B cell (primary cell): ENCODE data around the gene EPHB1. TPM values are rescaled to one million over a fixed set of nuclear protein-coding genes. Genes with fewer than 3 reads are reported as not detected.

Experiments
- ATAC-seq: fragments of 200-7000 bp; cut with Tn5 transposase; one replicate; pipeline ENCODE4 v1.10.0; 2021; ENCODE audit warnings: low read depth, mild to moderate bottlenecking, moderate number of reproducible peaks, moderate library complexity
- CTCF ChIA-PET: fragments of 350-600 bp; sonication (Branson Sonifier 250); formaldehyde crosslinking; loops from one replicate; lab custom pipeline; 2021; ENCODE audit warnings: antibody characterized with exemption, inconsistent platforms; lab: Charles Lee
- POLR2A ChIA-PET: fragments of 350-600 bp; sonication (Branson Sonifier 250); formaldehyde crosslinking; loops from one replicate; lab custom pipeline; 2021; ENCODE audit warnings: antibody characterized with exemption; lab: Charles Lee
- DNase-seq: peaks from one replicate; pipeline ENCODE4 v3.0.0; 2013
- H2AFZ ChIP-seq: 2 replicates; pipeline ENCODE4 v1.6.1; 2012; ENCODE audit warnings: mild to moderate bottlenecking, low read depth, low read length; ENCODE audit not compliant: insufficient read depth, poor library complexity, severe bottlenecking
- H3K27ac ChIP-seq, 2 donors: 1 replicate in 1 of 2; 2 replicates in 1 of 2; pipeline ENCODE4 v1.5.1; 2012 to 2013; ENCODE audit warnings: low read length in 2 of 2, mild to moderate bottlenecking in 2 of 2, moderate library complexity in 1 of 2
- H3K27me3 ChIP-seq, 4 experiments: fragments of 200-600 bp in 1 of 4; sonication (generic) in 1 of 4; replicated peaks in 1 of 4; 1 replicate in 2 of 4; 2 replicates in 2 of 4; pipeline versions ENCODE4 v1.6.1 to v1.7.0; 2013 to 2016; ENCODE audit warnings: low read length in 3 of 4, mild to moderate bottlenecking in 2 of 4, mixed read lengths in 1 of 4, moderate library complexity in 1 of 4; ENCODE audit not compliant: insufficient read depth in 4 of 4, control insufficient read depth in 3 of 4; ENCODE audit errors: control extremely low read depth in 1 of 4
- H3K36me3 ChIP-seq, 2 experiments: replicated peaks in 1 of 2; 1 replicate in 1 of 2; 2 replicates in 1 of 2; pipeline versions ENCODE4 v1.6.1 to v1.7.1; 2013; ENCODE audit warnings: low read length in 1 of 2; ENCODE audit not compliant: insufficient read depth in 2 of 2, control insufficient read depth in 1 of 2; ENCODE audit errors: control extremely low read depth in 1 of 2, extremely low read depth in 1 of 2
- H3K4me1 ChIP-seq, 2 donors: fragments of 200-600 bp in 1 of 2; sonication (generic) in 1 of 2; 1 replicate in 1 of 2; 2 replicates in 1 of 2; pipeline versions ENCODE4 v1.5.1 to v1.6.1; 2013 to 2017; ENCODE audit warnings: low read length in 2 of 2; ENCODE audit not compliant: control insufficient read depth in 2 of 2, insufficient read depth in 2 of 2
- H3K4me2 ChIP-seq: replicated peaks from 2 replicates; pipeline ENCODE3; 2012; ENCODE audit warnings: mild to moderate bottlenecking, low read depth, low read length; ENCODE audit not compliant: poor library complexity, severe bottlenecking
- H3K4me3 ChIP-seq, 5 experiments: fragments of 200-600 bp in 1 of 5; sonication (generic) in 1 of 5; 1 replicate in 3 of 5; 2 replicates in 2 of 5; pipeline versions ENCODE4 v1.5.1 to v1.7.0; 2011 to 2016; ENCODE audit warnings: low read length in 4 of 5, mild to moderate bottlenecking in 4 of 5, low read depth in 2 of 5, control low read depth in 1 of 5, moderate library complexity in 1 of 5; ENCODE audit not compliant: insufficient read depth in 1 of 5; ENCODE audit errors: control extremely low read depth in 1 of 5, extremely low read depth in 1 of 5
- H3K79me2 ChIP-seq: fragments of 200-600 bp; sonication (generic); one replicate; pipeline ENCODE4 v1.6.0; 2016; ENCODE audit warnings: low read length; ENCODE audit not compliant: control insufficient read depth, insufficient read depth
- H3K9ac ChIP-seq: fragments of 200-600 bp; sonication (generic); 2 replicates; pipeline ENCODE4 v1.6.1; 2017; ENCODE audit warnings: mild to moderate bottlenecking, low read length, moderate library complexity
- H3K9me3 ChIP-seq, 3 donors: one replicate each; pipeline versions ENCODE4 v1.6.1 to v1.7.1; 2013; ENCODE audit warnings: low read length in 2 of 3; ENCODE audit not compliant: control insufficient read depth in 2 of 3, insufficient read depth in 1 of 3; ENCODE audit errors: control extremely low read depth in 1 of 3
- H4K20me1 ChIP-seq: 2 replicates; pipeline ENCODE4 v1.6.0; 2012; ENCODE audit warnings: mild to moderate bottlenecking, low read length; ENCODE audit not compliant: insufficient read depth, control insufficient read depth, poor library complexity, severe bottlenecking
- H3K27ac Mint-ChIP-seq: one replicate; pipeline ENCODE4 v1.8.0; 2021; ENCODE audit warnings: mixed read lengths
- H3K27me3 Mint-ChIP-seq: one replicate; pipeline ENCODE4 v1.8.0; 2021; ENCODE audit warnings: mixed read lengths
- H3K4me1 Mint-ChIP-seq: one replicate; pipeline ENCODE4 v1.8.0; 2021; ENCODE audit warnings: mixed read lengths
- H3K4me3 Mint-ChIP-seq: one replicate; pipeline ENCODE4 v1.8.0; 2021; ENCODE audit warnings: mixed read lengths
- H3K9me3 Mint-ChIP-seq: one replicate; pipeline ENCODE4 v1.8.0; 2022; ENCODE audit warnings: mixed read lengths; ENCODE audit not compliant: insufficient read depth
- CTCF ChIP-seq: fragments of 200-600 bp; IDR thresholded peaks from one replicate; pipeline ENCODE4 v1.8.0; 2022; ENCODE audit warnings: antibody characterized with exemption, mild to moderate bottlenecking
- EZH2 ChIP-seq: IDR thresholded peaks from 2 replicates; pipeline ENCODE4 v1.6.1; 2012; ENCODE audit warnings: borderline replicate concordance, low read depth, mild to moderate bottlenecking, moderate library complexity, low read length; ENCODE audit not compliant: insufficient read depth, poor library complexity, severe bottlenecking
- WGBS: methylation state at CpG from one replicate; pipeline ENCODE4 v1.1.5; 2013; ENCODE audit warnings: missing lambda C conversion rate; ENCODE audit not compliant: insufficient coverage; 5-methylcytosine and 5-hydroxymethylcytosine counted together
- intact Hi-C: fragments of 100-400 bp; cut with micrococcal nuclease; formaldehyde crosslinking; loops from one replicate; pipeline ENCODE4 v1.10.0; 2022
- polyA plus RNA-seq: library from polyadenylated mRNA; depleted of rRNA; stranded (reverse); fragments of >200 nt; gene quantifications from 2 replicates; pipeline ENCODE4 v1.2.3, GENCODE V29; 2012
- total RNA-seq, 2 donors: library from RNA; stranded (reverse); fragments of 120-200 nt in 1 of 2; gene quantifications; 1 replicate in 1 of 2; 2 replicates in 1 of 2; pipeline versions ENCODE4 v1.2.3 to v1.2.4, GENCODE V29; 2013 to 2022

The EPHB1 gene
- total and polyA plus RNA-seq, 2 donors (not counting 1 experiment from before 2014, with no cell fraction given): 0.01 TPM; not detected in 1

- no peak for DNase-seq
- intact Hi-C loops: no loop called here
- Histone ChIP-seq H3K36me3 (no peaks in the 10 kb centered on the region), H3K4me2 (no peak overlapping the region), H3K27me3 (no peaks in the 10 kb centered on the region), H2AFZ (no peak overlapping the region), H3K4me3 (no peak overlapping the region), H3K79me2 (no peaks in the 10 kb centered on the region), H4K20me1 (no peaks in the 10 kb centered on the region), H3K9me3 (peaks cover 0 to 2% (median 0%) of the 10 kb centered on the region in 3 donors), H3K9ac (no peak overlapping the region), H3K4me1 (no peaks in the 10 kb centered on the region), H3K27ac (no peak overlapping the region)
- H3K27me3 Mint-ChIP-seq: no peaks in the 10 kb centered on the region
- TF ChIP-seq CTCF: no peak
- no peak for TF ChIP-seq EZH2
- no peaks in the 10 kb centered on the region for H3K9me3 Mint-ChIP-seq
- POLR2A ChIA-PET: no interaction called here
- no peak overlapping the region for H3K27ac Mint-ChIP-seq
- CTCF ChIA-PET: no interaction called here
- H3K4me3 Mint-ChIP-seq: no peak overlapping the region
- ATAC-seq: no peak
- H3K4me1 Mint-ChIP-seq: no peaks in the 10 kb centered on the region
Measured at GRCh38 chr3:134959516-134959915, 164.5 kb downstream of the EPHB1 start.

DNA sequence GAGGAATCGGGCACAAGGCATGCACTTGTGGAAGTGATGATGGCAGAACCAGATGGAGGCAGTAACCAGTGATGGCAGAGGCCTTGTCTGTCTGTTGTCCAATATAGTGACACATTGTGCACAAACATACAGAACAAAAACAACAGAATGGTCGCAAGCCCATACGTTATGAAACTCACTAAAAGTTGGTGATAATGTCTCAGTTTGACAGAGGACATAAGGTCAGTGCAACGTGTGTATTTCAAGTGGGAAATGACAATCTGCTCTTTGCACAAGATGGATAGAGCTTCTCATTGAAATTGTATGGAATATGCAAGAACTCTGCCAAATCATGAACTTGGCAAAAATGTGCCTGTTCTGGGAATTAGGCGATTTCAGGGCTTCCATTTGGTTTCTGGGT, 169.2 kb downstream of the EPHB1 start:
- H3K9me3 Mint-ChIP-seq: no peaks in the 10 kb centered on the region
- CTCF ChIA-PET: no interaction called here

More for the DNA sequence above, 169.2 kb downstream of the EPHB1 start:
- POLR2A ChIA-PET: no interaction called here
- H3K79me2 ChIP-seq: no peaks in the 10 kb centered on the region
- no peak for TF ChIP-seq EZH2
- TF ChIP-seq CTCF: no peak
- H3K4me2 ChIP-seq: no peak overlapping the region
- no peak overlapping the region for H3K27ac Mint-ChIP-seq
- no peaks in the 10 kb centered on the region for H3K36me3 ChIP-seq
- H2AFZ ChIP-seq: no peak overlapping the region
- H3K27ac ChIP-seq: no peak overlapping the region
- H3K27me3 ChIP-seq: no peaks in the 10 kb centered on the region
- H3K27me3 Mint-ChIP-seq: peaks cover 4% of the 10 kb centered on the region
- intact Hi-C loops: no loop called here
- no peaks in the 10 kb centered on the region for H3K4me1 Mint-ChIP-seq
- ATAC-seq (no peak), DNase-seq (no peak)
- H3K4me1 ChIP-seq: no peaks in the 10 kb centered on the region
- no peaks in the 10 kb centered on the region for H4K20me1 ChIP-seq
- 91% methylated on average over 3 of the region's 5 CpGs for WGBS
- peaks cover 0 to 3% (median 0%) of the 10 kb centered on the region in 3 donors for H3K9me3 ChIP-seq
- H3K4me3 Mint-ChIP-seq: no peak overlapping the region
- no peak overlapping the region for H3K4me3 ChIP-seq
- no peak overlapping the region for H3K9ac ChIP-seq
